ENCODE data around the gene RNF220. TPM values are rescaled to one million over a fixed set of nuclear protein-coding genes. Genes with fewer than 3 reads are reported as not detected.

The RNF220 gene
- total RNA-seq, 1 experiment from 2014 or later, result 128 TPM

DNA sequence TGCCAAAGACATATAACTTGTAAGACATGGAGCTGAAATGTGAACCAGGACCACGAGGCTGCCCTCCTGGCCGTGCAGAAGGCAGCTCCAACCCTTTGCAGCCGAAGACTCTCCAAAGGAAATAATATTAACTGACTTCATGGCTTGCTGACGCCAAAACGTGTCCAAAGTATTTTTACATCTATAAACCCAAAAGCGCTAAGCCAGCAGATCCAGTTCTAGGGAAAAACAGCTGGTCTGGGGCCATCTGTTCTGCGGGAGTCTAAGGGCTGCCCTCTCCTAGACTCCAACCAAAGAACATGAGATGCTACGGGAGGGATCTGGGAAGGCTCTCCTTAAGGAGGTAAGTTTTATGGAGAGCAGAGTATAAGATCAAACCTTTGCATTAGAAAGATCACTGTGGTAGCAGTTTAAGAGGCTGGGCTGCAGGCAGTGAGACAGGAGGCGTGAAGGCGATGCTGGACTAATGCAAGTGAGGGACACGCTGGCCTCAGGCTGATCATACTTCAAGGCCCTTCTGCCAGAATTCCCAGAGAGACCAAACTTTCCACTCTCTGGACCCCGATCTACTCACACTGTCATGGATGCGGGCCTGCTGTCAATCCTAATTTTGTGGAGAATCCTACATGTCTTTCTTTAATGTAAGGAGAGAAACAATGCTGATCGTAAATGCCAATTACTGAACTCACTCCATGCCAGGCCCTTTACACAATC, 268.1 kb downstream of the RNF220 start:
- Mint-ChIP-seq H3K4me3 (peak overlapping the region; percentile 92), H3K27ac (no peak overlapping the region), H3K36me3 (no peaks in the 10 kb centered on the region), H3K4me1 (peaks cover 23% of the 10 kb centered on the region), H3K27me3 (ENCODE audit: low read depth) (no peaks in the 10 kb centered on the region), H3K9me3 (no peaks in the 10 kb centered on the region)
- CTCF ChIA-PET, result interaction anchor here (1.0 to 5.0 kb wide), 7 partner anchors 10 to 130 kb away, joined by 3 to 42 read pairs (median 6); no protein-coding TSS in a partner anchor
- TF ChIP-seq TEAD1 (CRISPR knock-in tag; IDR thresholded peaks at IDR 0.05), result no peak
- TF ChIP-seq MYBL2 (CRISPR knock-in tag; IDR thresholded peaks at IDR 0.05), result no peak
- TF ChIP-seq, protein P1, sequence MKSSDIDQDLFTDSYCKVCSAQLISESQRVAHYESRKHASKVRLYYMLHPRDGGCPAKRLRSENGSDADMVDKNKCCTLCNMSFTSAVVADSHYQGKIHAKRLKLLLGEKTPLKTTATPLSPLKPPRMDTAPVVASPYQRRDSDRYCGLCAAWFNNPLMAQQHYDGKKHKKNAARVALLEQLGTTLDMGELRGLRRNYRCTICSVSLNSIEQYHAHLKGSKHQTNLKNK (CRISPR knock-in tag; IDR thresholded peaks at IDR 0.05), result no peak
- no peak for TF ChIP-seq STAT6 (CRISPR knock-in tag; conservative IDR thresholded peaks at IDR 0.05; ENCODE audit: low read depth)
- TF ChIP-seq HMGA2 (CRISPR knock-in tag; IDR thresholded peaks at IDR 0.05), result no peak
- TF ChIP-seq JUN (CRISPR knock-in tag; IDR thresholded peaks at IDR 0.05), result no peak
- TF ChIP-seq ZNF317 (CRISPR knock-in tag; IDR thresholded peaks at IDR 0.05; ENCODE audit: borderline replicate concordance, low read depth), result no peak
- no peak for ATAC-seq
- DNase-seq (ENCODE audit: low spot score), result no peak
- POLR2A ChIA-PET, result interaction anchor here (1.2 to 1.6 kb wide), 4 partner anchors 49 to 102 kb away, joined by 3 to 10 read pairs (median 5); partner anchors contain the start of gene RPS8

- no peaks in the 10 kb centered on the region for H3K27me3 Mint-ChIP-seq (ENCODE audit: low read depth)
- H3K4me1 Mint-ChIP-seq, result peaks cover 23% of the 10 kb centered on the region
- DNase-seq (ENCODE audit: low spot score), result no peak
- peak overlapping the region; percentile 92 for H3K4me3 Mint-ChIP-seq
- peak; percentile 0; the same call in 1 of the 2 replicates for ATAC-seq
- H3K36me3 Mint-ChIP-seq, result no peaks in the 10 kb centered on the region
- ChIA-PET CTCF (interaction anchor here (0.6 to 5.0 kb wide), 18 partner anchors 10 to 626 kb away, joined by 3 to 42 read pairs (median 4); partner anchors contain the start of gene RNF220), POLR2A (interaction anchor here (0.5 to 1.6 kb wide), 8 partner anchors 8 to 102 kb away, joined by 3 to 10 read pairs (median 4); partner anchors contain the start of gene RPS8)
- no peaks in the 10 kb centered on the region for H3K9me3 Mint-ChIP-seq
- H3K27ac Mint-ChIP-seq, result peak overlapping the region; percentile 80; the same call in 1 of the 2 replicates
- TF ChIP-seq MXD4 (CRISPR knock-in tag; IDR thresholded peaks at IDR 0.05; ENCODE audit: borderline replicate concordance) (no peak), E2F4 (CRISPR knock-in tag; IDR thresholded peaks at IDR 0.05; ENCODE audit: borderline replicate concordance, low read depth) (no peak), ZBTB21 (CRISPR knock-in tag; IDR thresholded peaks at IDR 0.05; ENCODE audit: borderline replicate concordance) (no peak), ZNF317 (CRISPR knock-in tag; IDR thresholded peaks at IDR 0.05; ENCODE audit: borderline replicate concordance, low read depth) (no peak), TEAD1 (CRISPR knock-in tag; IDR thresholded peaks at IDR 0.05) (no peak), ZNF219 (CRISPR knock-in tag; IDR thresholded peaks at IDR 0.05; ENCODE audit: borderline replicate concordance) (no peak), CREM (CRISPR knock-in tag; IDR thresholded peaks at IDR 0.05) (no peak), SMAD4 (CRISPR knock-in tag; IDR thresholded peaks at IDR 0.05) (no peak), FOXP4 (CRISPR knock-in tag; IDR thresholded peaks at IDR 0.05) (no peak), ZNF671 (CRISPR knock-in tag; IDR thresholded peaks at IDR 0.05) (no peak), ELF4 (CRISPR knock-in tag; IDR thresholded peaks at IDR 0.05; ENCODE audit: low read depth) (no peak)
- TF ChIP-seq, protein P2, sequence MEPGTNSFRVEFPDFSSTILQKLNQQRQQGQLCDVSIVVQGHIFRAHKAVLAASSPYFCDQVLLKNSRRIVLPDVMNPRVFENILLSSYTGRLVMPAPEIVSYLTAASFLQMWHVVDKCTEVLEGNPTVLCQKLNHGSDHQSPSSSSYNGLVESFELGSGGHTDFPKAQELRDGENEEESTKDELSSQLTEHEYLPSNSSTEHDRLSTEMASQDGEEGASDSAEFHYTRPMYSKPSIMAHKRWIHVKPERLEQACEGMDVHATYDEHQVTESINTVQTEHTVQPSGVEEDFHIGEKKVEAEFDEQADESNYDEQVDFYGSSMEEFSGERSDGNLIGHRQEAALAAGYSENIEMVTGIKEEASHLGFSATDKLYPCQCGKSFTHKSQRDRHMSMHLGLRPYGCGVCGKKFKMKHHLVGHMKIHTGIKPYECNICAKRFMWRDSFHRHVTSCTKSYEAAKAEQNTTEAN (CRISPR knock-in tag; IDR thresholded peaks at IDR 0.05), result no peak
- TF ChIP-seq, protein P3, sequence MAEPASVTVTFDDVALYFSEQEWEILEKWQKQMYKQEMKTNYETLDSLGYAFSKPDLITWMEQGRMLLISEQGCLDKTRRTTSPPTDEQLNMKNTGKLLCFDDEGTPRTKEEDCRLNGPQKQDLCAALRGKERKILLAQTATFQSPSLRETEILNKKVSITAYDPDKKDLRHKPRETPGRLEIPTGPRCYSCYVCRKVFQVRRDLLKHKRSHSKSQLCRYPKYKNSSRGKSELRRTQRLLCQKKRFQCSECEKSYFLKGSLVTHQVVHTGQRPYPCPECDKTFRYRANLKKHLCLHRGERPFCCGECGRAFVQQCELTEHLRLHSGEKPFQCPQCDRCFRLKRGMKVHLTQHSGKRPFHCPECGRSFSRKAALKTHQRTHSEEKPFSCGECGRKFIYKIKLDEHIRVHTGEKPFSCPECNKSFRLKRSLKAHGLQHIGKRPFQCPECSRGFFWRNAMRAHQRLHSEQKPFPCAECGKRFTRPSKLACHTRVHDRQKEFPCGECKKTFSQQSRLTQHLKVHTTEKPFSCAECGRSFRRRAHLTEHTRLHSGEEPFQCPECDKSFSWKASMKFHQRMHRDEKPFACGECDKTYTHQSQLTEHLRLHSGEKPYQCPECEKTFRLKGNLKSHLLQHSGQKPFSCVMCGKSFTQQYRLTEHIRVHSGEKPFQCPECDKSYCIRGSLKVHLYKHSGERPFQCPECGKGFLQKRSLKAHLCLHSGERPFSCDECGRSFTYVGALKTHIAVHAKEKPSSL (CRISPR knock-in tag; conservative IDR thresholded peaks at IDR 0.05), result no peak
- TF ChIP-seq, protein P4, sequence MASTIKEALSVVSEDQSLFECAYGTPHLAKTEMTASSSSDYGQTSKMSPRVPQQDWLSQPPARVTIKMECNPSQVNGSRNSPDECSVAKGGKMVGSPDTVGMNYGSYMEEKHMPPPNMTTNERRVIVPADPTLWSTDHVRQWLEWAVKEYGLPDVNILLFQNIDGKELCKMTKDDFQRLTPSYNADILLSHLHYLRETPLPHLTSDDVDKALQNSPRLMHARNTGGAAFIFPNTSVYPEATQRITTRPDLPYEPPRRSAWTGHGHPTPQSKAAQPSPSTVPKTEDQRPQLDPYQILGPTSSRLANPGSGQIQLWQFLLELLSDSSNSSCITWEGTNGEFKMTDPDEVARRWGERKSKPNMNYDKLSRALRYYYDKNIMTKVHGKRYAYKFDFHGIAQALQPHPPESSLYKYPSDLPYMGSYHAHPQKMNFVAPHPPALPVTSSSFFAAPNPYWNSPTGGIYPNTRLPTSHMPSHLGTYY (CRISPR knock-in tag; IDR thresholded peaks at IDR 0.05), result no peak
These were observed 268.6 kb downstream of the RNF220 start for GRCh38 chr1:44673675-44674112.

Measured in WTC11 (cell line).